Mesenchymal stem cell (in vitro differentiated cells and primary cell): ENCODE measurements around the gene APEH.

Experiments
- DNase-seq: peaks from one replicate; pipeline ENCODE4 v3.0.0-alpha.2; 2013
- H2AFZ ChIP-seq: one replicate; pipeline ENCODE4 v1.6.1; 2013; ENCODE audit warnings: low read depth, mild to moderate bottlenecking, control low read depth, inconsistent platforms, low read length, moderate library complexity
- H2AK5ac ChIP-seq: 2 replicates; pipeline ENCODE4 v1.6.1; 2013; ENCODE audit warnings: low read length, moderate library complexity, mild to moderate bottlenecking, inconsistent platforms; ENCODE audit not compliant: severe bottlenecking
- H2BK120ac ChIP-seq: one replicate; pipeline ENCODE4 v1.6.1; 2013; ENCODE audit warnings: low read depth, mild to moderate bottlenecking, inconsistent platforms, low read length, moderate library complexity
- H2BK12ac ChIP-seq, 2 experiments: one replicate each; pipeline ENCODE4 v1.6.1; 2013; ENCODE audit warnings: inconsistent platforms in 2 of 2, low read length in 2 of 2, mild to moderate bottlenecking in 2 of 2, moderate library complexity in 2 of 2, control low read depth in 1 of 2
- H2BK15ac ChIP-seq: one replicate; pipeline ENCODE4 v1.6.1; 2013; ENCODE audit warnings: mild to moderate bottlenecking, low read depth, inconsistent platforms; ENCODE audit not compliant: poor library complexity, severe bottlenecking
- H2BK5ac ChIP-seq: 2 replicates; pipeline ENCODE4 v1.6.1; 2013; ENCODE audit warnings: low read depth, mild to moderate bottlenecking, low read length, control low read depth, inconsistent platforms; ENCODE audit not compliant: poor library complexity, severe bottlenecking
- H3K14ac ChIP-seq, 2 experiments: one replicate each; pipeline ENCODE4 v1.6.1; 2013; ENCODE audit warnings: inconsistent platforms in 2 of 2, low read length in 2 of 2, control low read depth in 1 of 2, mild to moderate bottlenecking in 1 of 2, moderate library complexity in 1 of 2
- H3K18ac ChIP-seq, 2 experiments: one replicate each; pipeline ENCODE4 v1.6.1; 2013; ENCODE audit warnings: inconsistent platforms in 2 of 2, low read length in 2 of 2, control low read depth in 1 of 2, low read depth in 1 of 2, mild to moderate bottlenecking in 1 of 2
- H3K23ac ChIP-seq, 2 experiments: one replicate each; pipeline ENCODE4 v1.6.1; 2013; ENCODE audit warnings: inconsistent platforms in 2 of 2, low read length in 2 of 2, mild to moderate bottlenecking in 2 of 2, moderate library complexity in 2 of 2, control low read depth in 1 of 2
- H3K27ac ChIP-seq: 2 replicates; pipeline ENCODE4 v1.5.1; 2013; ENCODE audit warnings: mild to moderate bottlenecking, moderate library complexity, low read length, control low read depth, inconsistent platforms; ENCODE audit not compliant: poor library complexity, severe bottlenecking
- H3K27me3 ChIP-seq, 2 experiments: 2 replicates each; pipeline versions ENCODE4 v1.6.1 to v1.7.0; 2013; ENCODE audit warnings: low read length in 2 of 2, mild to moderate bottlenecking in 2 of 2, moderate library complexity in 2 of 2, control low read depth in 1 of 2, inconsistent platforms in 1 of 2; ENCODE audit not compliant: control insufficient read depth in 1 of 2, insufficient read depth in 1 of 2
- H3K36me3 ChIP-seq, 2 experiments: 2 replicates each; pipeline versions ENCODE4 v1.6.1 to v1.7.0; 2013; ENCODE audit warnings: low read length in 2 of 2, control low read depth in 1 of 2, inconsistent platforms in 1 of 2, low read depth in 1 of 2, mild to moderate bottlenecking in 1 of 2; ENCODE audit not compliant: insufficient read depth in 2 of 2, control insufficient read depth in 1 of 2
- H3K4ac ChIP-seq, 2 experiments: one replicate each; pipeline ENCODE4 v1.6.1; 2013; ENCODE audit warnings: inconsistent platforms in 2 of 2, low read length in 2 of 2, mild to moderate bottlenecking in 2 of 2, moderate library complexity in 2 of 2, control low read depth in 1 of 2, low read depth in 1 of 2
- H3K4me1 ChIP-seq: 2 replicates; pipeline ENCODE4 v1.6.1; 2013; ENCODE audit warnings: low read depth, low read length, control low read depth; ENCODE audit not compliant: control insufficient read depth, insufficient read depth
- H3K4me2 ChIP-seq: 2 replicates; pipeline ENCODE4 v1.6.1; 2013; ENCODE audit warnings: low read length, mild to moderate bottlenecking, inconsistent platforms; ENCODE audit not compliant: poor library complexity, severe bottlenecking
- H3K4me3 ChIP-seq, 2 experiments: 2 replicates each; pipeline versions ENCODE4 v1.5.1 to v1.7.0; 2013; ENCODE audit warnings: low read length in 2 of 2, mild to moderate bottlenecking in 2 of 2, control low read depth in 1 of 2, low read depth in 1 of 2; ENCODE audit not compliant: insufficient read depth in 1 of 2
- H3K79me1 ChIP-seq: replicated peaks from 2 replicates; pipeline ENCODE4 v1.6.1; 2013; ENCODE audit warnings: mild to moderate bottlenecking, control low read depth, low read length, inconsistent platforms; ENCODE audit not compliant: poor library complexity, severe bottlenecking
- H3K9ac ChIP-seq: 2 replicates; pipeline ENCODE4 v1.7.0; 2013; ENCODE audit warnings: mild to moderate bottlenecking, low read length, moderate library complexity
- H3K9me3 ChIP-seq: 2 replicates; pipeline ENCODE4 v1.7.0; 2013; ENCODE audit warnings: mild to moderate bottlenecking, low read length; ENCODE audit not compliant: control insufficient read depth
- H4K8ac ChIP-seq: one replicate; pipeline ENCODE4 v1.6.1; 2013; ENCODE audit warnings: inconsistent platforms, mild to moderate bottlenecking, low read length, moderate library complexity
- H4K91ac ChIP-seq: one replicate; pipeline ENCODE4 v1.6.1; 2013; ENCODE audit warnings: mild to moderate bottlenecking, low read length, inconsistent platforms
- whole genome bisulfite sequencing: methylation state at CpG from one replicate; pipeline ENCODE4 v1.1.7; 2013; ENCODE audit warnings: mixed read lengths; 5-methylcytosine and 5-hydroxymethylcytosine counted together

The APEH gene

GRCh38 chr3:49644684-49645083 lies 29.5 kb upstream of the APEH start:
- Histone ChIP-seq H2BK120ac (no peak overlapping the region), H3K23ac (no peak overlapping the region), H3K9me3 (no peaks in the 10 kb centered on the region), H2BK12ac (no peak overlapping the region), H3K9ac (no peak overlapping the region), H3K36me3 (no peaks in the 10 kb centered on the region), H4K91ac (no peak overlapping the region), H3K4me2 (no peak overlapping the region), H2BK5ac (no peak overlapping the region), H4K8ac (no peak overlapping the region), H3K4me1 (peaks cover 10% of the 10 kb centered on the region), H3K14ac (no peak overlapping the region), H2AFZ (no peak overlapping the region), H3K4me3 (no peak overlapping the region), H2BK15ac (no peak overlapping the region), H3K27ac (no peak overlapping the region), H2AK5ac (no peak overlapping the region), H3K79me1 (no peaks in the 10 kb centered on the region), H3K4ac (no peak overlapping the region), H3K27me3 (peaks cover 9 to 34% of the 10 kb centered on the region in 2 experiments), H3K18ac (no peak overlapping the region)
- WGBS, result 73% methylated on average over 8 of the region's 8 CpGs
- no peak for DNase-seq

- no peak overlapping the region for H2BK120ac ChIP-seq
- no peak overlapping the region for H3K18ac ChIP-seq
- WGBS, result 83% methylated on average over 2 of the region's 3 CpGs
Measured at GRCh38 chr3:49646236-49646635, 27.9 kb upstream of the APEH start.

DNA sequence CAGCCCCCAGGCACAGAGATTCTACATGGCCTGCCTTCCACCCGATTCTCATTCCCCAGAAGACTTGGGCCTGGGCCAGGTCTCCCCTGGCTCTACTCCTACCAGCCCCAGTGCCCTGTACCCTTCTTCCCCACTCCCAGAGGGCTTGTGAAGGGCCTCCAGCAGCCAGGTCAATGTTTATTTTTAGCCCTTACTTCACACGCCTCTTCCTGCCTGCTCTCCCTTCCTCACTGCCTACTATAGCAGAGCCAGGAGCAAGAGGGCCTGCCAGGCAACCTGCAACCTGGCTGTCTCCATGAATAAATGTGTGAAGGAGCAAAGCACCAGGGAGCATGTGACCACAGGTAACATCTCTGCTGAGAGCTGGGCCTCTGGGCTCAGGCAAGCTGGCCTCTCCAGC lies 26.4 kb upstream of the APEH start:
- Histone ChIP-seq H2BK120ac (no peak overlapping the region), H3K79me1 (no peaks in the 10 kb centered on the region), H3K23ac (no peak overlapping the region), H2BK5ac (no peak overlapping the region), H3K27me3 (peaks cover 7 to 31% of the 10 kb centered on the region in 2 experiments), H3K4ac (no peak overlapping the region), H2BK15ac (no peak overlapping the region), H4K91ac (no peak overlapping the region), H3K18ac (no peak overlapping the region), H3K4me1 (peaks cover 11% of the 10 kb centered on the region), H3K4me3 (no peak overlapping the region), H3K27ac (no peak overlapping the region), H3K9ac (no peak overlapping the region), H3K9me3 (no peaks in the 10 kb centered on the region), H3K36me3 (no peaks in the 10 kb centered on the region), H4K8ac (no peak overlapping the region), H3K4me2 (no peak overlapping the region), H2AFZ (no peak overlapping the region), H3K14ac (no peak overlapping the region), H2BK12ac (no peak overlapping the region), H2AK5ac (no peak overlapping the region)
- DNase-seq, result peak; percentile 20
- 49% methylated on average over 2 of the region's 2 CpGs for WGBS

More at GRCh38 chr3:49646236-49646635, 27.9 kb upstream of the APEH start:
- Histone ChIP-seq H3K79me1 (no peaks in the 10 kb centered on the region), H3K23ac (no peak overlapping the region), H2BK5ac (no peak overlapping the region), H3K36me3 (no peaks in the 10 kb centered on the region), H3K9ac (no peak overlapping the region), H4K91ac (no peak overlapping the region), H3K4me3 (no peak overlapping the region), H2AK5ac (no peak overlapping the region), H3K4me2 (no peak overlapping the region), H3K9me3 (no peaks in the 10 kb centered on the region), H3K14ac (no peak overlapping the region), H3K4ac (no peak overlapping the region), H2AFZ (no peak overlapping the region), H2BK15ac (no peak overlapping the region), H3K4me1 (peaks cover 11% of the 10 kb centered on the region), H2BK12ac (no peak overlapping the region), H3K27ac (no peak overlapping the region), H3K27me3 (peaks cover 7 to 32% of the 10 kb centered on the region in 2 experiments), H4K8ac (no peak overlapping the region)
- DNase-seq, result no peak

DNA sequence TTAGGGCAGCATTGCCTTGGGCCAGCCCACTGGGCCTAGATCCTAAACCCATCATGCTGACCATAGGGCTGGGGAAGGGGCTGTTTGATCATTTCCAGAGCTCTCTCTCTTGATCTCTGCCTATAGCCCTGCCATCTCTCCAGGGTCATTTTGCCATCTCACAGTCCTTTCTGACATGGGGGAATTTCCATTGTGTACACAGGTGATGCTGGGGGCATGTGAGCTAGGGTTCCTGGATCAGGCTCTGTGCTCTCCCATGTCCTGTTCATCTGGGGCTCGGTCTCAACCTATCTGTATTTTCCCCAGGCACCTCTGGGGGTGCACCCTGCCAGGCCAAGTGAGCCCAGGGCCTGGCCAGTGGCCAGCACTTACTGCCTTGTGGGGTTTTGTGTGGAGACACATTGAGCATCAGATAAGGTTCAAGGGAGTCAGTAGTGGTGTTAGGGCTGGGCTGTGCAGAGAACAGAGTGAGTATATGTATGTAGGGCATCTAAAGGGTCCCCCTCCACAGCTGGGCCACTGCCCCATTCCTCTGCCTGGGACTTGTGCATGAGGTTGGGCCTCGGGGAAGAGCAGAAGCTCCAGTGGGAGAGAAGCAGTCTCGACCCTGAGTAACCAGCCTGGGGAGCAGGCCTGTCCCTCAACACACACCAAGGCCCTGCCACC lies 25.7 kb upstream of the APEH start:
- H2BK12ac ChIP-seq, result no peak overlapping the region
- H2AFZ ChIP-seq, result no peak overlapping the region
- WGBS, result 53% methylated on average over 3 of the region's 3 CpGs
- no peak overlapping the region for H2BK5ac ChIP-seq
- no peak overlapping the region for H2AK5ac ChIP-seq
- peaks cover 7 to 32% of the 10 kb centered on the region in 2 experiments for H3K27me3 ChIP-seq
- H3K14ac ChIP-seq, result no peak overlapping the region
- H3K4me1 ChIP-seq, result peaks cover 11% of the 10 kb centered on the region
- H3K4me3 ChIP-seq, result no peak overlapping the region
- no peak overlapping the region for H4K8ac ChIP-seq
- no peak overlapping the region for H3K4ac ChIP-seq
- H3K9me3 ChIP-seq, result no peaks in the 10 kb centered on the region
- H3K36me3 ChIP-seq, result no peaks in the 10 kb centered on the region
- no peak overlapping the region for H3K4me2 ChIP-seq
- no peaks in the 10 kb centered on the region for H3K79me1 ChIP-seq
- no peak overlapping the region for H3K23ac ChIP-seq
- no peak overlapping the region for H3K27ac ChIP-seq
- H3K9ac ChIP-seq, result no peak overlapping the region
- H4K91ac ChIP-seq, result no peak overlapping the region
- no peak overlapping the region for H3K18ac ChIP-seq
- H2BK120ac ChIP-seq, result no peak overlapping the region
- H2BK15ac ChIP-seq, result peak overlapping the region; percentile 46
- DNase-seq, result no peak
